K562 (cell line): ENCODE results near the gene BTBD16. TPM values are rescaled to one million over a fixed set of nuclear protein-coding genes. Genes with fewer than 3 reads are reported as not detected.

Experiments
- ATAC-seq: fragments of 200-7000 bp; cut with Tn5 transposase; 3 replicates; pipeline ENCODE4 v1.9.1; 2020; ENCODE audit warnings: moderate library complexity
- BruUV-seq: library from RNA; stranded (reverse); fragments of 400-500 nt; replicated peaks from 2 replicates; lab custom pipeline; 2021; lab: Mats Ljungman, UMichigan
- CTCF ChIA-PET: fragments of 300-600 bp; formaldehyde crosslinking; extraction: SDS; loops from one replicate; lab custom pipeline; 2021; ENCODE audit warnings: low intra/inter-chr PET ratio; lab: Yijun Ruan, JAX
- POLR2A ChIA-PET: fragments of 300-600, 350-650 bp; sonication (Branson Sonifier 250); formaldehyde crosslinking; extraction: SDS; loops from one replicate; lab custom pipeline; 2021; ENCODE audit warnings: antibody characterized with exemption, inconsistent platforms; lab: Yijun Ruan, JAX
- DNase-seq, 4 experiments: peaks; one replicate each; pipeline versions ENCODE4 v3.0.0 to v3.0.0-alpha.2; 2011 to 2018; ENCODE audit warnings: low spot score in 3 of 4, mixed read lengths in 3 of 4; ENCODE audit errors: extremely low read depth in 1 of 4
- FAIRE-seq: peaks from 2 replicates; lab custom pipeline; 2011; peaks lifted over from hg19 to GRCh38; lab: Jason Lieb, UNC
- H2AFZ ChIP-seq: 2 replicates; pipeline ENCODE4 v1.6.0; 2011; ENCODE audit warnings: low read depth, low read length, control low read depth, inconsistent platforms
- H3K27ac ChIP-seq: fragments of 200-600 bp; 3 replicates; pipeline ENCODE4 v1.8.0; 2011; ENCODE audit warnings: low read depth, mild to moderate bottlenecking, control low read depth, inconsistent platforms, low read length, moderate library complexity, mixed read lengths; ENCODE audit errors: extremely low read depth
- H3K27me3 ChIP-seq, 2 experiments: fragments of 300-600 bp in 1 of 2; 2 replicates in 1 of 2; 3 replicates in 1 of 2; pipeline versions ENCODE4 v1.6.0 to v1.8.0; 2011; ENCODE audit warnings: inconsistent platforms in 2 of 2, low read length in 2 of 2, mild to moderate bottlenecking in 1 of 2, mixed read lengths in 1 of 2, moderate library complexity in 1 of 2; ENCODE audit not compliant: control insufficient read depth in 2 of 2, insufficient read depth in 2 of 2
- H3K36me3 ChIP-seq: fragments of 300-600 bp; 3 replicates; pipeline ENCODE4 v1.8.0; 2011; ENCODE audit warnings: mild to moderate bottlenecking, low read length, inconsistent platforms; ENCODE audit not compliant: control insufficient read depth, insufficient read depth
- H3K4me1 ChIP-seq, 2 experiments: fragments of 200-600 bp in 1 of 2; replicated peaks in 1 of 2; 2 replicates in 1 of 2; 3 replicates in 1 of 2; pipeline versions ENCODE4 v1.5.1 to v1.8.0; 2011; ENCODE audit warnings: inconsistent platforms in 2 of 2, low read length in 2 of 2, mild to moderate bottlenecking in 1 of 2, mixed read lengths in 1 of 2, moderate library complexity in 1 of 2; ENCODE audit not compliant: control insufficient read depth in 2 of 2, insufficient read depth in 2 of 2
- H3K4me2 ChIP-seq: 2 replicates; pipeline ENCODE4 v1.6.1; 2011; ENCODE audit warnings: low read length, control low read depth, inconsistent platforms, mixed read lengths; ENCODE audit not compliant: insufficient read depth
- H3K4me3 ChIP-seq: fragments of 200-600 bp; sonication (generic), shearing (Covaris generic); 2 replicates; pipeline ENCODE4 v1.5.1; 2016; ENCODE audit warnings: control low read depth, inconsistent platforms
- H3K79me2 ChIP-seq: fragments of 200-600 bp; 3 replicates; pipeline ENCODE4 v1.8.0; 2011; ENCODE audit warnings: low read length, inconsistent platforms; ENCODE audit not compliant: control insufficient read depth, insufficient read depth
- H3K9ac ChIP-seq, 2 experiments: 2 replicates each; pipeline versions ENCODE4 v1.6.0 to v1.6.1; 2011; ENCODE audit warnings: low read depth in 2 of 2, low read length in 2 of 2, control low read depth in 1 of 2, inconsistent platforms in 1 of 2, mild to moderate bottlenecking in 1 of 2, mixed read lengths in 1 of 2; ENCODE audit not compliant: insufficient read depth in 1 of 2
- H3K9me1 ChIP-seq: one replicate; pipeline ENCODE4 v1.6.0; 2011; ENCODE audit warnings: inconsistent platforms, mild to moderate bottlenecking, low read length, moderate library complexity; ENCODE audit not compliant: control insufficient read depth, insufficient read depth
- H3K9me3 ChIP-seq: replicated peaks from 2 replicates; pipeline ENCODE4 v1.5.1; 2011; ENCODE audit warnings: low read depth, low read length, inconsistent platforms; ENCODE audit not compliant: control insufficient read depth, insufficient read depth
- H4K20me1 ChIP-seq: replicated peaks from 2 replicates; pipeline ENCODE4 v1.6.1; 2011; ENCODE audit warnings: low read length, inconsistent platforms, mixed read lengths; ENCODE audit not compliant: control insufficient read depth, insufficient read depth
- E2F1 ChIP-seq: sonication (generic); formaldehyde crosslinking; IDR thresholded peaks from 2 replicates; pipeline ENCODE4 v1.8.1; 2023; ENCODE audit warnings: mild to moderate bottlenecking, missing genetic modification reagents, moderate library complexity
- E2F8 ChIP-seq: fragments of 450-650 bp; IDR thresholded peaks from 2 replicates; pipeline ENCODE4 v1.7.1; 2018; ENCODE audit warnings: mild to moderate bottlenecking, low read depth; ENCODE audit not compliant: partially characterized antibody
- EP300 ChIP-seq: IDR thresholded peaks from 2 replicates; pipeline ENCODE4 v1.6.1; 2012; ENCODE audit warnings: low read length, improper control_type of control experiment
- HOXB6 ChIP-seq: fragments of 250-450 bp; sonication (Bioruptor Pico); IDR thresholded peaks from 2 replicates; pipeline ENCODE4 v1.5.1; 2022; ENCODE audit warnings: mild to moderate bottlenecking, borderline replicate concordance
- KDM5B ChIP-seq: fragments of 200-600 bp; sonication (generic); IDR thresholded peaks from 2 replicates; pipeline ENCODE4 v1.6.1; 2012; ENCODE audit warnings: low read depth, mild to moderate bottlenecking, moderate library complexity, low read length, control low read depth, inconsistent platforms; ENCODE audit not compliant: insufficient replicate concordance
- WGBS: fragments of 100-300 bp; shearing (Covaris generic); methylation state at CpG from one replicate; pipeline ENCODE4 v1.1.6; 2016; ENCODE audit warnings: low coverage, mixed read lengths; ENCODE audit not compliant: insufficient coverage; ENCODE audit errors: missing lambda C conversion rate; 5-methylcytosine and 5-hydroxymethylcytosine counted together
- in situ Hi-C: fragments of 300-500 bp; cut with MboI; formaldehyde crosslinking; loops from 4 replicates; pipeline ENCODE4 v1.15.0; 2018; ENCODE audit warnings: inconsistent platforms, mixed read lengths
- intact Hi-C: fragments of 100-400 bp; cut with micrococcal nuclease; formaldehyde crosslinking; loops from 2 replicates; pipeline ENCODE4 v1.14.2; 2022
- polyA plus RNA-seq, 8 experiments: library from polyadenylated mRNA; depleted of rRNA in 4 of 8; stranded (reverse) in 5 of 8; unstranded in 3 of 8; fragments of >200 nt; fragmentation: Nextera tagmentation in 2 of 8; fragmentation: Illumina TruSeq in 1 of 8; extraction: Ambion mirVana in 2 of 8; extraction: Trizol in 1 of 8; gene quantifications; 2 replicates each; pipeline versions ENCODE4 v1.2.1 to v1.2.3, GENCODE V29; 2011 to 2014; ENCODE audit warnings: inconsistent platforms in 1 of 8, missing spikeins in 1 of 8
- total RNA-seq, 7 experiments: library from RNA; depleted of rRNA in 6 of 7; stranded (reverse); fragments of >200 nt in 6 of 7; fragmentation: Illumina TruSeq in 2 of 7; extraction: Trizol in 2 of 7; gene quantifications; 2 replicates each; pipeline versions ENCODE4 v1.2.1 to v1.2.3, GENCODE V29; 2011 to 2021; ENCODE audit warnings: low replicate concordance in 1 of 7
- TF ChIP-seq, protein P1 (sequence below): IDR thresholded peaks from 3 replicates; pipeline ENCODE4 v1.6.1; 2011; ENCODE audit warnings: borderline replicate concordance, mild to moderate bottlenecking, moderate library complexity; ENCODE audit not compliant: insufficient read length; ENCODE audit errors: extremely low read depth

Gene BTBD16
- total and polyA plus RNA-seq, 9 of the 15 experiments (the other 6 are each of a cell fraction or from before 2014, with no cell fraction given) = 0.11 TPM; not detected in 8

DNA sequence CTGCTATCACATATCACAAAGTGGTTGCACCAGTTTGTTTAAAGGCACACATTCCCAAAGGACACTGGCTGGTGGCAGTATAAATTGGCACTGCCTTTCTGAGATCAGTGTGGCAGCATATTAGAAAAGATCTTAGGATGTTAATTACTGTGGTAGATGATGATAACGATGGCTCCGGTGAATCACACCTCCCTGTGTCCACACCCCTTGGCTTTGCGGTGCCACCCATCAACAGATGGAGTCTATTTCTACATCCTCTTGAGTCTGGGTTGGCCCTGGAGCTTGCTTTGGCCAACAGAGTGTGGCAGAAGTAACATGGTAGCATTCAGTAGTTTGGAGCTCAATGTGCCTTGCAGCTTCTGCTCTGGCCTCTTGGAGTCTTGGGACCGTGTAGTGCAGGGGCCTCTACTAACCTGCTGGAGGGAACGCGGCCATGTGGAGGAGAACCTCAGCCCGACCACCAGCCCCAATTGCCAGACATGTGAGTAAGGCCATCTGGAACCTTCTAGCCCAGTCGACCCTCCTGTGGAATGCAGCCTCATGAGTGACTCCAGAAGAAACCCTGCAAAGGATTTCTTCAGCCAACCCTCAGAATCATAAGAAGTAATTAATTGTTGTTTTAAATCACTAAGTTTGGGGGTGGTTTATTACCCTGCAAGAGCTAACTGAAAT lies 76.2 kb downstream of the BTBD16 start:
- H3K4me3 ChIP-seq = no peak overlapping the region
- no peak overlapping the region for H2AFZ ChIP-seq
- H3K9me3 ChIP-seq = no peaks in the 10 kb centered on the region
- WGBS = 4% methylated on average over 8 of the region's 8 CpGs
- no peak for FAIRE-seq
- in situ Hi-C loops (no loop called here), intact Hi-C loops (loop anchor here (10.0 kb wide), 1 partner anchor 217 kb away; the partner anchor contains the start of gene DMBT1)
- H3K79me2 ChIP-seq = no peaks in the 10 kb centered on the region
- H3K9me1 ChIP-seq = no peaks in the 10 kb centered on the region
- no peak overlapping the region for H3K4me2 ChIP-seq
- no peaks in the 10 kb centered on the region for H3K36me3 ChIP-seq
- ATAC-seq = no peak
- TF ChIP-seq KDM5B (no peak), EP300 (no peak), E2F8 (no peak), HOXB6 (CRISPR knock-in tag) (no peak), E2F1 (no peak)
- TF ChIP-seq, protein P1, sequence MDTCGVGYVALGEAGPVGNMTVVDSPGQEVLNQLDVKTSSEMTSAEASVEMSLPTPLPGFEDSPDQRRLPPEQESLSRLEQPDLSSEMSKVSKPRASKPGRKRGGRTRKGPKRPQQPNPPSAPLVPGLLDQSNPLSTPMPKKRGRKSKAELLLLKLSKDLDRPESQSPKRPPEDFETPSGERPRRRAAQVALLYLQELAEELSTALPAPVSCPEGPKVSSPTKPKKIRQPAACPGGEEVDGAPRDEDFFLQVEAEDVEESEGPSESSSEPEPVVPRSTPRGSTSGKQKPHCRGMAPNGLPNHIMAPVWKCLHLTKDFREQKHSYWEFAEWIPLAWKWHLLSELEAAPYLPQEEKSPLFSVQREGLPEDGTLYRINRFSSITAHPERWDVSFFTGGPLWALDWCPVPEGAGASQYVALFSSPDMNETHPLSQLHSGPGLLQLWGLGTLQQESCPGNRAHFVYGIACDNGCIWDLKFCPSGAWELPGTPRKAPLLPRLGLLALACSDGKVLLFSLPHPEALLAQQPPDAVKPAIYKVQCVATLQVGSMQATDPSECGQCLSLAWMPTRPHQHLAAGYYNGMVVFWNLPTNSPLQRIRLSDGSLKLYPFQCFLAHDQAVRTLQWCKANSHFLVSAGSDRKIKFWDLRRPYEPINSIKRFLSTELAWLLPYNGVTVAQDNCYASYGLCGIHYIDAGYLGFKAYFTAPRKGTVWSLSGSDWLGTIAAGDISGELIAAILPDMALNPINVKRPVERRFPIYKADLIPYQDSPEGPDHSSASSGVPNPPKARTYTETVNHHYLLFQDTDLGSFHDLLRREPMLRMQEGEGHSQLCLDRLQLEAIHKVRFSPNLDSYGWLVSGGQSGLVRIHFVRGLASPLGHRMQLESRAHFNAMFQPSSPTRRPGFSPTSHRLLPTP = no peak
- no peak for DNase-seq
- BruUV-seq = no TSS peak
- ChIA-PET CTCF (no interaction called here), POLR2A (no interaction called here)
- H4K20me1 ChIP-seq = no peaks in the 10 kb centered on the region
- no peaks in the 10 kb centered on the region for H3K4me1 ChIP-seq
- H3K9ac ChIP-seq = no peak overlapping the region
- H3K27ac ChIP-seq = no peak overlapping the region
- H3K27me3 ChIP-seq = peaks cover 0 to 9% of the 10 kb centered on the region in 2 experiments; a peak in 4 of 5 replicates
